ENCODE results near the gene ICAM2.

ICAM2 gene

DNA sequence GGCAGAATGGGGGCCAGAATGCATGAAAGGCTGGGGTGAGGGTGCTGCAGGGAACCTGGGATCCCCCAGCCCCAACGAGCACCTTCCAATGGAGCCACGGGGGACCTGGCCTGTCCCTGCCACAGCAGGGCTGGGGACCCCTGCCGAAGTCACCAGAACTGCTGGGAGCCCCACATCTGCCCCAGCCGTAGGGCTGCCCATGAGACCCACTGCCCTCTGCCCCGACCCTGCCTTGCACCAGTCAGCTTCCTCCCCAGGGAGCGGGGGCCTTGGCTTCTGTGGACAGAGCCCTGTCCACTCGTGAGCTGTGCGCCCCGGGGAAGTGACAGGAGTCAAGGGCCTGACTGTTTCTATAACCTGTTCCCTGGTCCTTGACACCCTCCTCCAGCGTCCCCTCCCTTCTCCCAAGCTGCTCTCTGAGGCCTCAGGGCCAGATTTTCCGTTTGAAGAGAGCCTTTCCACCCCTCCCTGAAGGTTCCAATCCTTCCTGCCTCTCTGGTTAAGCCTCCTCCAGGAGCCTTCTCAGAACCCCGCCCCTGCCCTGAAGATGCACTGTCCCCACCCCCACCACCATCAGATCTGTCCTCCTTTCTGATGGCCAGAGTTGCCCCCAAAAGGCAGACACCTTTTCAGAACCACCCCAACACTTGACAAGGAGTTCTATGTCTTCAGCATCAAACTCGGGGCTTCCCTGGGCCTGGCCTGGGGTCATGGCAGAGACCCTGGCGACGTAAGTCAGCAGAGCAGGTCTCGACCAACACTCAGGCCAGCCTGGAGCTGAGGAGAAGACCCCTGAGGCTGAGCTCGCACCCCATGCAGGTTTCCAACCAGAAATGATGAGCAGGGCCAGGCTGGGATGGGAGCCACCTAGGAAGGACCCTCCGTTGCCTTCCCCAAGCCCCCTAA, 33.0 kb downstream of the ICAM2 start:
- no peaks in the 10 kb centered on the region for H4K20me1 ChIP-seq (ENCODE audit: insufficient read depth, low read length, poor library complexity, severe bottlenecking)
- H3F3A ChIP-seq (ENCODE audit: low read depth), result no peaks in the 10 kb centered on the region
- H3K9me2 ChIP-seq (replicated peaks; ENCODE audit: low read depth, low read length), result no peaks in the 10 kb centered on the region
- H2AFZ ChIP-seq (ENCODE audit: low read length), result no peak overlapping the region
- no peak for TF ChIP-seq EZH2phosphoT487 (IDR thresholded peaks at IDR 0.05; ENCODE audit: borderline replicate concordance)
- TF ChIP-seq, protein P1, sequence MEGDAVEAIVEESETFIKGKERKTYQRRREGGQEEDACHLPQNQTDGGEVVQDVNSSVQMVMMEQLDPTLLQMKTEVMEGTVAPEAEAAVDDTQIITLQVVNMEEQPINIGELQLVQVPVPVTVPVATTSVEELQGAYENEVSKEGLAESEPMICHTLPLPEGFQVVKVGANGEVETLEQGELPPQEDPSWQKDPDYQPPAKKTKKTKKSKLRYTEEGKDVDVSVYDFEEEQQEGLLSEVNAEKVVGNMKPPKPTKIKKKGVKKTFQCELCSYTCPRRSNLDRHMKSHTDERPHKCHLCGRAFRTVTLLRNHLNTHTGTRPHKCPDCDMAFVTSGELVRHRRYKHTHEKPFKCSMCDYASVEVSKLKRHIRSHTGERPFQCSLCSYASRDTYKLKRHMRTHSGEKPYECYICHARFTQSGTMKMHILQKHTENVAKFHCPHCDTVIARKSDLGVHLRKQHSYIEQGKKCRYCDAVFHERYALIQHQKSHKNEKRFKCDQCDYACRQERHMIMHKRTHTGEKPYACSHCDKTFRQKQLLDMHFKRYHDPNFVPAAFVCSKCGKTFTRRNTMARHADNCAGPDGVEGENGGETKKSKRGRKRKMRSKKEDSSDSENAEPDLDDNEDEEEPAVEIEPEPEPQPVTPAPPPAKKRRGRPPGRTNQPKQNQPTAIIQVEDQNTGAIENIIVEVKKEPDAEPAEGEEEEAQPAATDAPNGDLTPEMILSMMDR (conservative IDR thresholded peaks at IDR 0.05; ENCODE audit: low read length), result no peak
- H3K4me3 ChIP-seq (ENCODE audit: low read length, poor library complexity, severe bottlenecking), result no peak overlapping the region
- peaks cover 55% of the 10 kb centered on the region for H3K4me1 ChIP-seq (ENCODE audit: insufficient read depth, low read length, poor library complexity, severe bottlenecking)
- no peaks in the 10 kb centered on the region for H3K27me3 ChIP-seq (ENCODE audit: insufficient read depth, low read length, poor library complexity, severe bottlenecking)
- peak overlapping the region; percentile 60 for H3K9ac ChIP-seq (ENCODE audit: low read depth, low read length, poor library complexity, severe bottlenecking)
- H3K79me2 ChIP-seq (ENCODE audit: insufficient read depth, low read length), result no peaks in the 10 kb centered on the region
- no peaks in the 10 kb centered on the region for H3K36me3 ChIP-seq (ENCODE audit: insufficient read depth, low read length)
- no peaks in the 10 kb centered on the region for H3K9me3 ChIP-seq (ENCODE audit: insufficient read depth, low read depth, low read length)
- peak overlapping the region; percentile 9 for H3K4me2 ChIP-seq (ENCODE audit: low read depth, low read length, poor library complexity, severe bottlenecking)

DNA sequence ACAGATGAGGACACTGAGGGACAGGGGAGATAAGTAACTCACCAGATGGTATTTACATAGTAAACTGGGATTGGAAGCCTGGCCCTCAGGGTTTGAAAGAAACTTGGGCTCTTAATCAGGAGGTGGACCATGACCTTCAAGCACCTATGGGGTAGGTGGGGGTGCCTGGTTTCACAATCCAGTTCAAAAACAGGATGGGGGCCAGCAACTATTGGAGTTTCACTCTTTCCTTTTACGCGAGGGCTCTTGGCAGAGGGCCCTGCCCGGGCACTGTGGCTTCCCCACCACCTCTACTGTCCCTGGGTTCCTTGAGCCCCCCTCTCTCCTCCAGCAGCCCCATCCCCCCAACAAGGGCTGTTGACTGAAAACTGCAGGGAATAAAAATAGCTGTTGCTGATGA, 33.6 kb downstream of the ICAM2 start:
- Histone ChIP-seq H3K4me1 (ENCODE audit: insufficient read depth, low read length, poor library complexity, severe bottlenecking) (peaks cover 55% of the 10 kb centered on the region), H3K79me2 (ENCODE audit: insufficient read depth, low read length) (no peaks in the 10 kb centered on the region), H3F3A (ENCODE audit: low read depth) (no peaks in the 10 kb centered on the region), H3K9me3 (ENCODE audit: insufficient read depth, low read depth, low read length) (peaks cover 5% of the 10 kb centered on the region; the same call in 1 of the 2 replicates), H3K9me2 (replicated peaks; ENCODE audit: low read depth, low read length) (no peaks in the 10 kb centered on the region), H3K4me3 (ENCODE audit: low read length, poor library complexity, severe bottlenecking) (no peak overlapping the region), H3K9ac (ENCODE audit: low read depth, low read length, poor library complexity, severe bottlenecking) (peak overlapping the region; percentile 60), H4K20me1 (ENCODE audit: insufficient read depth, low read length, poor library complexity, severe bottlenecking) (no peaks in the 10 kb centered on the region), H3K36me3 (ENCODE audit: insufficient read depth, low read length) (no peaks in the 10 kb centered on the region), H3K4me2 (ENCODE audit: low read depth, low read length, poor library complexity, severe bottlenecking) (peak overlapping the region; percentile 9), H2AFZ (ENCODE audit: low read length) (no peak overlapping the region), H3K27me3 (ENCODE audit: insufficient read depth, low read length, poor library complexity, severe bottlenecking) (no peaks in the 10 kb centered on the region)
- TF ChIP-seq, protein P1 (conservative IDR thresholded peaks at IDR 0.05; ENCODE audit: low read length), result no peak
- no peak for TF ChIP-seq EZH2phosphoT487 (IDR thresholded peaks at IDR 0.05; ENCODE audit: borderline replicate concordance)

DNA sequence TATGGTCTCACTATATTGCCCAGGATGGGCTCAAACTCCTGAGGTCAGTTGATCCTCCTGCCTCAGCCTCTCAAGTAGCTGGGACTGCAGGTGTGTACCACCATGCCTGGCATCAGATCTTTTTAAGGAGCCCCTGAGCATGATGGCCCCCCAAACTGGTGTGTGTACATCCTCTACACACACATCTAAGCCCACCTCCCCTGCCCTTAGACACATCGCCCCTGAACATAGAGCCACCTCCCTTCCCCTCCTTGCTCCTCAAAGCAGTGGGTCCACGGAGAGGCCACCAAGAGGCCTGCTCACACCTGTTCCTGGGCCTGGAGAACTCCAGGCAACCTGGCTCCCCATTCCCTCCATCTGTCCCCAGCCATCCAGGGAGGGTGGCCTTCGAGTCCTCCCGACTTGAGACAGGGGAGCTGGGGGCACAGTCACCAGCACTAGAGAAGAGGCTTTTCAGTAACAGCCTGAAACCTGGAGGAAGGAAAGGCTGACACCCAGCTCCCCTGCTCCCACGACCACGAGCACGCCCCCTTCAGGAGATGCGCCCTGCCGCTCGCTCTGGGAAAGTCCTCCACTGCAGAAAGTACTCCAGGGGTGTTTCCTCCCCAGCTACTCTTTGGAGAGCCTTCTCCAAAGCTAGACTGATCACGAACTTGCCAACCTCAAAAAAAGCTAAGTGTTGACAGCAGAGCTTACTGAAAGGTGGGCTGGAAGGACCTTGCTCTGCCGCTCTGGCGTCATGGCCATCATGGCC, 34.9 kb downstream of the ICAM2 start:
- Histone ChIP-seq H3K79me2 (ENCODE audit: insufficient read depth, low read length) (no peaks in the 10 kb centered on the region), H3K27me3 (ENCODE audit: insufficient read depth, low read length, poor library complexity, severe bottlenecking) (no peaks in the 10 kb centered on the region), H2AFZ (ENCODE audit: low read length) (no peak overlapping the region), H3K9me2 (replicated peaks; ENCODE audit: low read depth, low read length) (no peaks in the 10 kb centered on the region), H3K9me3 (ENCODE audit: insufficient read depth, low read depth, low read length) (peaks cover 7% of the 10 kb centered on the region; the same call in 1 of the 2 replicates), H3F3A (ENCODE audit: low read depth) (no peaks in the 10 kb centered on the region), H3K36me3 (ENCODE audit: insufficient read depth, low read length) (no peaks in the 10 kb centered on the region), H3K4me1 (ENCODE audit: insufficient read depth, low read length, poor library complexity, severe bottlenecking) (peaks cover 51% of the 10 kb centered on the region), H3K9ac (ENCODE audit: low read depth, low read length, poor library complexity, severe bottlenecking) (peak overlapping the region; percentile 66), H3K4me3 (ENCODE audit: low read length, poor library complexity, severe bottlenecking) (peak overlapping the region; percentile 16), H3K4me2 (ENCODE audit: low read depth, low read length, poor library complexity, severe bottlenecking) (peak overlapping the region; percentile 69), H4K20me1 (ENCODE audit: insufficient read depth, low read length, poor library complexity, severe bottlenecking) (no peaks in the 10 kb centered on the region)
- TF ChIP-seq, protein P1 (conservative IDR thresholded peaks at IDR 0.05; ENCODE audit: low read length), result peak; percentile 39
- no peak for TF ChIP-seq EZH2phosphoT487 (IDR thresholded peaks at IDR 0.05; ENCODE audit: borderline replicate concordance)

All from Loucy (cell line).